ENCODE data around the gene ABCA3. TPM values are rescaled to one million over a fixed set of nuclear protein-coding genes. Genes with fewer than 3 reads are reported as not detected.
"Not testable (repeated sequence)": the region's sequence is repeated elsewhere in the genome, so short reads cannot be mapped to it uniquely, and the experiment has no call there.

The ABCA3 gene
- total and polyA plus RNA-seq, 2 experiments from 2014 or later = 3.0 to 4.1 TPM

- TF ChIP-seq REST (IDR thresholded peaks at IDR 0.05; ENCODE audit: unreplicated experiment) (no peak), ZNF114 (CRISPR knock-in tag; IDR thresholded peaks at IDR 0.05) (peak; percentile 92), NANOG (IDR thresholded peaks at IDR 0.05; ENCODE audit: borderline replicate concordance) (peak; percentile 60; the same call in 1 of the 2 replicates), EZH2phosphoT487 (IDR thresholded peaks at IDR 0.05; ENCODE audit: unreplicated experiment) (no peak), ZNF331 (CRISPR knock-in tag; IDR thresholded peaks at IDR 0.05; ENCODE audit: low read depth) (no peak), EZH2 (IDR thresholded peaks at IDR 0.05; ENCODE audit: low read depth, unreplicated experiment) (no peak), STAT1 (IDR thresholded peaks at IDR 0.05; ENCODE audit: unreplicated experiment) (no peak), ETS1 (IDR thresholded peaks at IDR 0.05) (no peak)
Observed at GRCh38 chr16:2386990-2387389, 46.5 kb upstream of the ABCA3 start (continued).

- not testable (repeated sequence) for H3K27me3 ChIP-seq (ENCODE audit: insufficient read depth); H3K9me2 ChIP-seq (ENCODE audit: insufficient read depth); H2AFZ ChIP-seq; H3F3A ChIP-seq (replicated peaks; ENCODE audit: low read depth); H3K27ac ChIP-seq (ENCODE audit: low read depth); H3K27ac Mint-ChIP-seq; H3K79me2 ChIP-seq (replicated peaks; ENCODE audit: insufficient read depth); H3K4me3 Mint-ChIP-seq; H4K20me1 ChIP-seq (replicated peaks; ENCODE audit: insufficient read depth); H3K36me3 ChIP-seq (ENCODE audit: insufficient read depth); H3K4me3 ChIP-seq
- Mint-ChIP-seq H3K27me3 (ENCODE audit: insufficient read depth, low read depth, poor library complexity) (peaks cover 17% of the 10 kb centered on the region), H3K9me3 (peaks cover 19% of the 10 kb centered on the region), H3K4me1 (peaks cover 21% of the 10 kb centered on the region), H3K36me3 (ENCODE audit: low read depth) (peaks cover 19% of the 10 kb centered on the region)
- peaks cover 20% of the 10 kb centered on the region for H3K4me1 ChIP-seq (ENCODE audit: insufficient read depth)
- DNase-seq (ENCODE audit: low spot score) (peak; percentile 8), ATAC-seq (peak; percentile 15)
- H3K4me2 ChIP-seq = peak overlapping the region; percentile 2; the same call in 1 of the 2 replicates
Observed at GRCh38 chr16:2385982-2386381, 45.5 kb upstream of the ABCA3 start.

GRCh38 chr16:2385190-2385836 is 44.8 kb upstream of the ABCA3 start:
- Mint-ChIP-seq H3K9me3 (peaks cover 19% of the 10 kb centered on the region), H3K27ac (no peak overlapping the region), H3K27me3 (ENCODE audit: insufficient read depth, low read depth, poor library complexity) (peaks cover 17% of the 10 kb centered on the region), H3K4me3 (no peak overlapping the region), H3K4me1 (peaks cover 21% of the 10 kb centered on the region), H3K36me3 (ENCODE audit: low read depth) (peaks cover 19% of the 10 kb centered on the region)
- H3K27ac ChIP-seq (ENCODE audit: low read depth) = no peak overlapping the region
- peaks cover 6% of the 10 kb centered on the region; the same call in 1 of the 2 replicates for H3F3A ChIP-seq (replicated peaks; ENCODE audit: low read depth)
- H4K20me1 ChIP-seq (replicated peaks; ENCODE audit: insufficient read depth) = no peaks in the 10 kb centered on the region
- peak overlapping the region; percentile 2; the same call in 1 of the 2 replicates for H3K4me2 ChIP-seq
- DNase-seq (ENCODE audit: low spot score) (peak; percentile 19), ATAC-seq (no peak)
- no peaks in the 10 kb centered on the region for H3K79me2 ChIP-seq (replicated peaks; ENCODE audit: insufficient read depth)
- no peak overlapping the region for H3K4me3 ChIP-seq
- peaks cover 20% of the 10 kb centered on the region for H3K4me1 ChIP-seq (ENCODE audit: insufficient read depth)
- no peaks in the 10 kb centered on the region for H3K27me3 ChIP-seq (ENCODE audit: insufficient read depth)
- no peaks in the 10 kb centered on the region for H3K9me2 ChIP-seq (ENCODE audit: insufficient read depth)
- H2AFZ ChIP-seq = peak overlapping the region; percentile 2; the same call in 1 of the 2 replicates
- H3K36me3 ChIP-seq (ENCODE audit: insufficient read depth) = no peaks in the 10 kb centered on the region
- TF ChIP-seq NANOG (IDR thresholded peaks at IDR 0.05; ENCODE audit: borderline replicate concordance) = no peak
- no peak for TF ChIP-seq ZNF462 (CRISPR knock-in tag; IDR thresholded peaks at IDR 0.05)
